GM12878 (cell line): ENCODE results near the gene SAP25. TPM values are rescaled to one million over a fixed set of nuclear protein-coding genes. Genes with fewer than 3 reads are reported as not detected.

Experiments used
- BACH1 ChIP-seq: fragments of 450-650 bp; IDR thresholded peaks from 2 replicates; pipeline ENCODE4 v1.6.1; 2017; ENCODE audit warnings: mild to moderate bottlenecking, borderline replicate concordance
- CREM ChIP-seq: IDR thresholded peaks from 2 replicates; pipeline ENCODE4 v1.6.1; 2014; ENCODE audit warnings: antibody characterized with exemption, low read depth
- ELK1 ChIP-seq: IDR thresholded peaks from 2 replicates; pipeline ENCODE4 v1.6.1; 2012; ENCODE audit warnings: low read depth, low read length, improper control_type of control experiment
- ESRRA ChIP-seq: IDR thresholded peaks from 2 replicates; pipeline ENCODE4 v1.6.1; 2012; ENCODE audit warnings: mild to moderate bottlenecking, low read length, improper control_type of control experiment
- IKZF1 ChIP-seq: fragments of 450-650 bp; conservative IDR thresholded peaks from 2 replicates; pipeline ENCODE4 v1.6.1; 2017; ENCODE audit warnings: antibody characterized with exemption, mild to moderate bottlenecking
- IRF3 ChIP-seq: fragments of 450-650 bp; IDR thresholded peaks from 2 replicates; pipeline ENCODE4 v1.6.1; 2014; ENCODE audit warnings: mild to moderate bottlenecking
- NR2C1 ChIP-seq: fragments of 450-650 bp; IDR thresholded peaks from 2 replicates; pipeline ENCODE4 v1.6.1; 2017; ENCODE audit warnings: antibody characterized with exemption, mild to moderate bottlenecking, moderate library complexity
- NRF1 ChIP-seq: conservative IDR thresholded peaks from 2 replicates; pipeline ENCODE4 v1.6.1; 2011; ENCODE audit warnings: mild to moderate bottlenecking, low read depth, low read length, improper control_type of control experiment
- PAX5 ChIP-seq: IDR thresholded peaks from 2 replicates; pipeline ENCODE4 v1.6.1; 2011; ENCODE audit warnings: low read depth, low read length, borderline replicate concordance
- PKNOX1 ChIP-seq: fragments of 450-650 bp; IDR thresholded peaks from 2 replicates; pipeline ENCODE4 v1.6.1; 2016; ENCODE audit warnings: mild to moderate bottlenecking
- POLR2AphosphoS5 ChIP-seq: IDR thresholded peaks from 2 replicates; pipeline ENCODE4 v1.6.1; 2011; ENCODE audit warnings: mild to moderate bottlenecking, low read length, inconsistent platforms
- RAD51 ChIP-seq: fragments of 450-650 bp; IDR thresholded peaks from 2 replicates; pipeline ENCODE4 v1.6.1; 2016; ENCODE audit warnings: moderate library complexity, mild to moderate bottlenecking, inconsistent platforms
- RB1 ChIP-seq: fragments of 450-650 bp; formaldehyde crosslinking; IDR thresholded peaks from 2 replicates; pipeline ENCODE4 v1.6.1; 2017; ENCODE audit warnings: mild to moderate bottlenecking, borderline replicate concordance
- RELB ChIP-seq: fragments of 450-650 bp; IDR thresholded peaks from 2 replicates; pipeline ENCODE4 v1.6.1; 2017; ENCODE audit warnings: low read depth, mild to moderate bottlenecking, moderate library complexity
- REST ChIP-seq: IDR thresholded peaks from 2 replicates; pipeline ENCODE4 v1.6.1; 2012; ENCODE audit warnings: mild to moderate bottlenecking, low read depth, low read length
- SMARCA5 ChIP-seq: fragments of 450-650 bp; IDR thresholded peaks from 2 replicates; pipeline ENCODE4 v1.6.1; 2017; ENCODE audit warnings: mild to moderate bottlenecking
- TCF12 ChIP-seq: IDR thresholded peaks from 2 replicates; pipeline ENCODE4 v1.6.1; 2011; ENCODE audit warnings: low read depth, mild to moderate bottlenecking, low read length
- ZBED1 ChIP-seq: IDR thresholded peaks from 2 replicates; pipeline ENCODE4 v1.6.1; 2016; ENCODE audit warnings: borderline replicate concordance
- ZBTB33 ChIP-seq: fragments of 450-650 bp; IDR thresholded peaks from 2 replicates; pipeline ENCODE4 v1.6.1; 2017; ENCODE audit warnings: mild to moderate bottlenecking
- ZNF24 ChIP-seq: fragments of 450-650 bp; IDR thresholded peaks from 2 replicates; pipeline ENCODE4 v1.6.1; 2017; ENCODE audit warnings: antibody characterized with exemption, mild to moderate bottlenecking
- ZNF622 ChIP-seq: fragments of 450-650 bp; IDR thresholded peaks from 2 replicates; pipeline ENCODE4 v1.6.1; 2017; ENCODE audit warnings: mild to moderate bottlenecking, inconsistent platforms
- polyA plus RNA-seq, 11 experiments: library from polyadenylated mRNA; depleted of rRNA in 4 of 11; unstranded in 6 of 11; stranded (reverse) in 5 of 11; fragments of >200 nt; fragmentation: Nextera tagmentation in 4 of 11; fragmentation: Illumina TruSeq in 1 of 11; extraction: Ambion mirVana in 4 of 11; extraction: Trizol in 1 of 11; gene quantifications; 1 replicate in 1 of 11; 2 replicates in 10 of 11; pipeline versions ENCODE4 v1.2.1 to v1.2.3, GENCODE V29; 2011 to 2016; ENCODE audit warnings: inconsistent platforms in 2 of 11, missing spikeins in 2 of 11, low read depth in 1 of 11
- total RNA-seq, 4 experiments: library from RNA; depleted of rRNA in 3 of 4; stranded (reverse); fragments of >200 nt in 3 of 4; fragmentation: Illumina TruSeq in 1 of 4; extraction: Trizol in 1 of 4; gene quantifications; 2 replicates each; pipeline versions ENCODE4 v1.2.1 to v1.2.3, GENCODE V29; 2013 to 2021

SAP25 gene
- total and polyA plus RNA-seq, 10 of the 15 experiments (the other 5 are each of a cell fraction or from before 2014, with no cell fraction given) = 0.14 to 8.6 (median 1.1) TPM

GRCh38 chr7:100586266-100587025 is 12.7 kb upstream of the SAP25 start, which contains the start of gene FBXO24 (continued):
- TF ChIP-seq REST = no peak
- TF ChIP-seq PKNOX1 = peak; percentile 100
- TF ChIP-seq CREM = peak; percentile 89
- no peak for TF ChIP-seq ZNF622
- no peak for TF ChIP-seq ZNF24
- TF ChIP-seq TCF12 = no peak
- TF ChIP-seq ELK1 = no peak
- no peak; the same call in 1 of the 2 replicates for TF ChIP-seq NRF1
- TF ChIP-seq ZBED1 = no peak
- TF ChIP-seq BACH1 = no peak
- TF ChIP-seq RAD51 = no peak
- no peak for TF ChIP-seq SMARCA5
- peak; percentile 23; the same call in 1 of the 2 replicates for TF ChIP-seq ZBTB33
- TF ChIP-seq PAX5 = peak; percentile 12; the same call in 1 of the 2 replicates
- TF ChIP-seq RELB = no peak; the same call in none of the 2 replicates
- no peak for TF ChIP-seq RB1
- TF ChIP-seq ESRRA = no peak
- TF ChIP-seq IKZF1 = peak; percentile 21
- TF ChIP-seq IRF3 = peak; percentile 100
- TF ChIP-seq NR2C1 = no peak
- no peak for TF ChIP-seq POLR2AphosphoS5
